ENCODE results near the gene NRBP1. TPM values are rescaled to one million over a fixed set of nuclear protein-coding genes. Genes with fewer than 3 reads are reported as not detected.

The NRBP1 gene
- total and polyA plus RNA-seq, 2 of the 4 experiments (the other 2 are of a cell fraction) = 120 to 155 TPM

DNA sequence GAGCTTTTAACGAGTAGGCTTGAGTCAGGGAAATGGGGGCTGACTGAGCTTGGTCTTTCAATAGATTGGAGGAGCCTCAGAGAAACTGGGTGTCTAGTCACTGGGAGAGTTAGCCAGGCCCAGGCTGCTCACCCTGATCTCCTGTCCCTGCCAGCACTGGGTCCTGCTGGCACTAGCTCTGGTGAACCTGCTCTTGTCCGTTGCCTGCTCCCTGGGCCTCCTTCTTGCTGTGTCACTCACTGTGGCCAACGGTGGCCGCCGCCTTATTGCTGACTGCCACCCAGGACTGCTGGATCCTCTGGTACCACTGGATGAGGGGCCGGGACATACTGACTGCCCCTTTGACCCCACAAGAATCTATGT lies 14.5 kb downstream of the NRBP1 start:
- H2AK5ac ChIP-seq (ENCODE audit: low read depth, low read length) = no peak overlapping the region
- H2BK5ac ChIP-seq (ENCODE audit: low read depth, low read length, poor library complexity, severe bottlenecking) = no peak overlapping the region
- H3K9me1 ChIP-seq (ENCODE audit: insufficient read depth, low read length) = no peaks in the 10 kb centered on the region
- DNase-seq (no peak), ATAC-seq (ENCODE audit: low read depth) (peak; percentile 15; the same call in 1 of the 2 replicates)
- H3K4me1 ChIP-seq (ENCODE audit: control insufficient read depth, insufficient read depth, low read length) = no peaks in the 10 kb centered on the region
- no peak overlapping the region for H2AFZ ChIP-seq (replicated peaks; ENCODE audit: low read length, poor library complexity)
- in situ Hi-C loops (cut with MboI; ENCODE audit: low sequenced_read_pairs) = no loop called here
- H3K9me3 ChIP-seq (ENCODE audit: control insufficient read depth, insufficient read depth, low read length) = no peaks in the 10 kb centered on the region
- no peaks in the 10 kb centered on the region; a peak in 1 of 4 replicates for H3K79me1 ChIP-seq (ENCODE audit: low read depth in 1 of 2, low read length in 2 of 2)
- TF ChIP-seq BHLHE40 (IDR thresholded peaks at IDR 0.05; ENCODE audit: low read depth, low read length) (no peak), CEBPB (IDR thresholded peaks at IDR 0.05; ENCODE audit: low read depth, low read length) (no peak), RAD21 (IDR thresholded peaks at IDR 0.05; ENCODE audit: low read length) (no peak), MAFK (IDR thresholded peaks at IDR 0.05; ENCODE audit: low read depth, low read length) (no peak), CHD1 (IDR thresholded peaks at IDR 0.05; ENCODE audit: low read depth, low read length) (no peak)
- TF ChIP-seq, protein P1, sequence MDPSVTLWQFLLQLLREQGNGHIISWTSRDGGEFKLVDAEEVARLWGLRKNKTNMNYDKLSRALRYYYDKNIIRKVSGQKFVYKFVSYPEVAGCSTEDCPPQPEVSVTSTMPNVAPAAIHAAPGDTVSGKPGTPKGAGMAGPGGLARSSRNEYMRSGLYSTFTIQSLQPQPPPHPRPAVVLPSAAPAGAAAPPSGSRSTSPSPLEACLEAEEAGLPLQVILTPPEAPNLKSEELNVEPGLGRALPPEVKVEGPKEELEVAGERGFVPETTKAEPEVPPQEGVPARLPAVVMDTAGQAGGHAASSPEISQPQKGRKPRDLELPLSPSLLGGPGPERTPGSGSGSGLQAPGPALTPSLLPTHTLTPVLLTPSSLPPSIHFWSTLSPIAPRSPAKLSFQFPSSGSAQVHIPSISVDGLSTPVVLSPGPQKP (IDR thresholded peaks at IDR 0.05; ENCODE audit: borderline replicate concordance, low read depth, low read length) = no peak
- TF ChIP-seq, protein P2, sequence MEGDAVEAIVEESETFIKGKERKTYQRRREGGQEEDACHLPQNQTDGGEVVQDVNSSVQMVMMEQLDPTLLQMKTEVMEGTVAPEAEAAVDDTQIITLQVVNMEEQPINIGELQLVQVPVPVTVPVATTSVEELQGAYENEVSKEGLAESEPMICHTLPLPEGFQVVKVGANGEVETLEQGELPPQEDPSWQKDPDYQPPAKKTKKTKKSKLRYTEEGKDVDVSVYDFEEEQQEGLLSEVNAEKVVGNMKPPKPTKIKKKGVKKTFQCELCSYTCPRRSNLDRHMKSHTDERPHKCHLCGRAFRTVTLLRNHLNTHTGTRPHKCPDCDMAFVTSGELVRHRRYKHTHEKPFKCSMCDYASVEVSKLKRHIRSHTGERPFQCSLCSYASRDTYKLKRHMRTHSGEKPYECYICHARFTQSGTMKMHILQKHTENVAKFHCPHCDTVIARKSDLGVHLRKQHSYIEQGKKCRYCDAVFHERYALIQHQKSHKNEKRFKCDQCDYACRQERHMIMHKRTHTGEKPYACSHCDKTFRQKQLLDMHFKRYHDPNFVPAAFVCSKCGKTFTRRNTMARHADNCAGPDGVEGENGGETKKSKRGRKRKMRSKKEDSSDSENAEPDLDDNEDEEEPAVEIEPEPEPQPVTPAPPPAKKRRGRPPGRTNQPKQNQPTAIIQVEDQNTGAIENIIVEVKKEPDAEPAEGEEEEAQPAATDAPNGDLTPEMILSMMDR (conservative IDR thresholded peaks at IDR 0.05; ENCODE audit: low read depth, low read length) = no peak
- TF ChIP-seq, protein P3, sequence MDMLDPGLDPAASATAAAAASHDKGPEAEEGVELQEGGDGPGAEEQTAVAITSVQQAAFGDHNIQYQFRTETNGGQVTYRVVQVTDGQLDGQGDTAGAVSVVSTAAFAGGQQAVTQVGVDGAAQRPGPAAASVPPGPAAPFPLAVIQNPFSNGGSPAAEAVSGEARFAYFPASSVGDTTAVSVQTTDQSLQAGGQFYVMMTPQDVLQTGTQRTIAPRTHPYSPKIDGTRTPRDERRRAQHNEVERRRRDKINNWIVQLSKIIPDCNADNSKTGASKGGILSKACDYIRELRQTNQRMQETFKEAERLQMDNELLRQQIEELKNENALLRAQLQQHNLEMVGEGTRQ (IDR thresholded peaks at IDR 0.05; ENCODE audit: low read depth, low read length) = no peak
- no peak overlapping the region for H3K27ac ChIP-seq (ENCODE audit: insufficient read depth, low read length)
- H4K91ac ChIP-seq (ENCODE audit: insufficient read depth, low read depth, low read length) = no peak overlapping the region
- H3K36me3 ChIP-seq (ENCODE audit: control insufficient read depth, insufficient read depth, low read length) = peaks cover 44% of the 10 kb centered on the region
- H4K8ac ChIP-seq (ENCODE audit: low read depth in 2 of 2, low read length in 2 of 2) = no peak overlapping the region
- H3K14ac ChIP-seq (replicated peaks; ENCODE audit: low read depth, low read length) = no peak overlapping the region
- ChIA-PET CTCF (no interaction called here), POLR2A (ENCODE audit: unreplicated experiment) (no interaction called here)
- H4K20me1 ChIP-seq (ENCODE audit: insufficient read depth, low read length) = peaks cover 4% of the 10 kb centered on the region
- 82% methylated on average over 6 of the region's 6 CpGs; no CpG with 5 or more reads in 1 of the 2 experiments for WGBS, 2 experiments (ENCODE audit: extremely low coverage in 2 of 2, insufficient read length in 1 of 2)
- no TSS peak for BruUV-seq (replicated peaks)
- no peak overlapping the region for H3K23ac ChIP-seq (ENCODE audit: low read depth, low read length)
- dilution Hi-C loops (cut with HindIII; ENCODE audit: low sequenced_read_pairs, unreplicated experiment) = no loop called here
- no peak overlapping the region for H3K4me2 ChIP-seq (ENCODE audit: low read depth, low read length)
- H2BK20ac ChIP-seq (ENCODE audit: low read depth, low read length) = no peak overlapping the region
- H3K27me3 ChIP-seq (ENCODE audit: control insufficient read depth, insufficient read depth, low read length) = no peaks in the 10 kb centered on the region
- no peak overlapping the region for H3K9ac ChIP-seq (ENCODE audit: low read depth, low read length)
- intact Hi-C loops (cut with micrococcal nuclease) = no loop called here
- no peak overlapping the region for H3K56ac ChIP-seq (ENCODE audit: extremely low read depth, insufficient read depth, low read length)
- H3K4ac ChIP-seq (ENCODE audit: low read depth, low read length) = no peak overlapping the region
- no peak overlapping the region for H3K18ac ChIP-seq (ENCODE audit: low read depth, low read length)
- no peak overlapping the region for H2AK9ac ChIP-seq (replicated peaks; ENCODE audit: low read depth, low read length, poor library complexity)
- no peak overlapping the region for H3K4me3 ChIP-seq (ENCODE audit: insufficient read depth, low read depth, low read length)
- no peak overlapping the region for H4K5ac ChIP-seq (ENCODE audit: low read depth, low read length)
- no peak overlapping the region for H2BK15ac ChIP-seq (ENCODE audit: low read depth, low read length)
- no peak overlapping the region for H2BK120ac ChIP-seq (ENCODE audit: low read depth, low read length)

Data from IMR-90 (cell line).